Mucosa of descending colon (tissue), 3 donors: ENCODE measurements around the gene MUC7. TPM values are rescaled to one million over a fixed set of nuclear protein-coding genes. Genes with fewer than 3 reads are reported as not detected.

Experiments
- ATAC-seq: fragments of 200-7000 bp; cut with Tn5 transposase; one replicate; pipeline ENCODE4 v1.9.1; 2020; ENCODE audit warnings: mild to moderate bottlenecking, moderate library complexity
- DNase-seq, 3 donors: peaks; one replicate each; pipeline ENCODE4 v3.0.0-alpha.2; 2020
- H3K36me3 ChIP-seq: fragments of 200-600 bp; one replicate; pipeline ENCODE4 v1.8.0; 2021; ENCODE audit warnings: low read depth, mild to moderate bottlenecking
- H3K4me1 ChIP-seq: fragments of 200-600 bp; one replicate; pipeline ENCODE4 v1.8.0; 2021; ENCODE audit warnings: low read depth, mild to moderate bottlenecking
- H3K4me3 ChIP-seq: fragments of 200-600 bp; one replicate; pipeline ENCODE4 v1.8.0; 2021; ENCODE audit warnings: mild to moderate bottlenecking
- H3K9me3 ChIP-seq: fragments of 200-600 bp; one replicate; pipeline ENCODE4 v1.8.0; 2021; ENCODE audit warnings: mild to moderate bottlenecking
- CTCF ChIP-seq: fragments of 200-600 bp; IDR thresholded peaks from one replicate; pipeline ENCODE4 v1.8.0; 2022; ENCODE audit warnings: antibody characterized with exemption, mild to moderate bottlenecking
- intact Hi-C, 2 donors: fragments of 100-400 bp; cut with DNase I in 1 of 2; cut with micrococcal nuclease in 1 of 2; formaldehyde crosslinking; loops; one replicate each; pipeline versions ENCODE4 v1.11.0 to v1.11.1; 2022; cut with DNase I, micrococcal nuclease
- long read RNA-seq, 2 donors: library from polyadenylated mRNA; unstranded; transcript quantifications; one replicate each; pipeline ENCODE4 v2.0.0, GENCODE V29; 2019 to 2021
- total RNA-seq, 3 donors: library from RNA; stranded (reverse); fragmentation: NEBNext Ultra II Directional in 2 of 3; extraction: Animal tissue kit (Norgen Biotek cat#: 25700) in 2 of 3; gene quantifications; one replicate each; pipeline versions ENCODE4 v1.2.1 to v1.2.4, GENCODE V29; 2021 to 2023
- donor health status: DM: no; HTN: no; CAD: no; lungs with moderate emphysema.
- donor health status: DM: no; HTN: no; CAD: no.
- donor health status: DM: no; HTN: yes; CAD: no.

MUC7 gene
- total RNA-seq = not detected
- long read RNA-seq, donor 1 = 0 reads
- long read RNA-seq, donor 2 = 0 reads

- DNase-seq (no peak), ATAC-seq (no peak)
- intact Hi-C loops = no loop called here
- no peaks in the 10 kb centered on the region for H3K4me1 ChIP-seq
- no peaks in the 10 kb centered on the region for H3K36me3 ChIP-seq
- H3K9me3 ChIP-seq = peaks cover 6% of the 10 kb centered on the region
- no peak within 1 kb of the TSS for H3K4me3 ChIP-seq
- no peak for TF ChIP-seq CTCF
Observed at GRCh38 chr4:70471897-70472296, at the start of gene MUC7. Gene MUC7 (plus strand): TSS chr4:70472197. CDS start chr4:70474022, 1,825 bp downstream.

- H3K4me3 ChIP-seq = no peak overlapping the region
- DNase-seq (no peak), ATAC-seq (no peak)
- no peaks in the 10 kb centered on the region for H3K4me1 ChIP-seq
- peaks cover 2% of the 10 kb centered on the region for H3K9me3 ChIP-seq
- intact Hi-C loops = no loop called here
- no peaks in the 10 kb centered on the region for H3K36me3 ChIP-seq
- no peak for TF ChIP-seq CTCF
Observed at GRCh38 chr4:70425306-70425705, 46.7 kb upstream of the MUC7 start.

DNA sequence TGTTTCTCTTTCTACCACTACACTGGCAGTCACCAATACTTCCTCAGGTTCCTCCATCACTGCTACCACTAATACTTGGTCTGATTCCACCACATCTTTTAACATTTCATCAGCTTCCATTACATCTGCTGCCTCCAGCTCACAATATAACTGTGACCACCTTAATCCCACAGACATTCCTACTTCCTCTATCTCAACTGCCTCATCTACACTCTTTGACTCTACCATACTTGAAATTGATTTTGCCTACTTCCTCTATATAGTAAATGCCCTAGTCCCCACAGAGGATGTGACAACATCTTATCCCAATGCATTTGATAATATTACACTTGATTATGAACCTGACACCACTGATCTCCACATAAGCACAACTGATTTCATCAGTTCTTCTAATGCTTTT lies 45.2 kb upstream of the MUC7 start:
- no peak for TF ChIP-seq CTCF
- intact Hi-C loops = no loop called here
- Histone ChIP-seq H3K9me3 (peaks cover 2% of the 10 kb centered on the region), H3K36me3 (no peaks in the 10 kb centered on the region), H3K4me1 (no peaks in the 10 kb centered on the region), H3K4me3 (no peak overlapping the region)
- DNase-seq (no peak), ATAC-seq (no peak)

GRCh38 chr4:70437197-70437596 lies 34.8 kb upstream of the MUC7 start:
- DNase-seq = no peak
- intact Hi-C loops = no loop called here
- Histone ChIP-seq H3K36me3 (no peaks in the 10 kb centered on the region), H3K4me1 (no peaks in the 10 kb centered on the region), H3K4me3 (no peak overlapping the region), H3K9me3 (no peaks in the 10 kb centered on the region)
- no peak for TF ChIP-seq CTCF
- no peak for ATAC-seq

GRCh38 chr4:70442474-70442873 lies 29.5 kb upstream of the MUC7 start:
- Histone ChIP-seq H3K4me1 (no peaks in the 10 kb centered on the region), H3K9me3 (no peaks in the 10 kb centered on the region), H3K4me3 (no peak overlapping the region), H3K36me3 (no peaks in the 10 kb centered on the region)
- no peak for TF ChIP-seq CTCF
- ATAC-seq (no peak), DNase-seq (no peak)
- intact Hi-C loops = no loop called here

DNA sequence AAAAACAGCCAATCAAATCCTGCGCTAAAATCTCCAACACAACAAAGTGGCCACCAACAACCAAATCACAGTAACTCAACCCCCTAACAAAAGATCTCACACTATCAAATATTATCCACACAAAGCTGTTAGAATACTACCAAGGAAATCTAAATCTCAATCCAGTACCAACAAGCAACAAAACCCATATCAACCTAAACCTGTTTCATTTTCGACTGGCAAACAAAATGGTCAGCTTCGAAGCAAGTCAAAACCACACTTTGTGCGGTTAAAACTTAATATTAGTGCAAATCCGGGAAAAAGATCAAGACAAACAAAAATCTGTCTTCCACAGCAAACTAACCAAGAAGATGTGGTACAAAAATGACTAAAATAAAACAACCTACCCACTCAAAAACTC lies 28.7 kb upstream of the MUC7 start:
- Histone ChIP-seq H3K4me1 (no peaks in the 10 kb centered on the region), H3K36me3 (no peaks in the 10 kb centered on the region), H3K9me3 (no peaks in the 10 kb centered on the region), H3K4me3 (no peak overlapping the region)
- intact Hi-C loops = no loop called here
- no peak for TF ChIP-seq CTCF
- no peak for DNase-seq
- ATAC-seq = no peak
